ENCODE results near the gene CCND1. TPM values are rescaled to one million over a fixed set of nuclear protein-coding genes. Genes with fewer than 3 reads are reported as not detected.

The CCND1 gene
- total RNA-seq, 4 donors from 2014 or later: 90.1 to 451 (median 213) TPM

- no peak for TF ChIP-seq CTCF (IDR thresholded peaks at IDR 0.05; ENCODE audit: low read depth)
Observed at GRCh38 chr11:69661413-69661715, 20.4 kb downstream of the CCND1 start.

GRCh38 chr11:69662021-69662698, 21.2 kb downstream of the CCND1 start:
- no peak for TF ChIP-seq CTCF (IDR thresholded peaks at IDR 0.05; ENCODE audit: low read depth)

- TF ChIP-seq CTCF (IDR thresholded peaks at IDR 0.05; ENCODE audit: low read depth): no peak
Observed at GRCh38 chr11:69662806-69663205, 21.9 kb downstream of the CCND1 start.

- TF ChIP-seq CTCF (IDR thresholded peaks at IDR 0.05; ENCODE audit: low read depth): no peak
Observed at GRCh38 chr11:69663326-69663725, 22.4 kb downstream of the CCND1 start.

- no peak for TF ChIP-seq CTCF (IDR thresholded peaks at IDR 0.05; ENCODE audit: low read depth)
Observed at GRCh38 chr11:69664103-69664775, 23.3 kb downstream of the CCND1 start.

- no peak for TF ChIP-seq CTCF (IDR thresholded peaks at IDR 0.05; ENCODE audit: low read depth)
Observed at GRCh38 chr11:69664901-69665300, 23.9 kb downstream of the CCND1 start.

- TF ChIP-seq CTCF (IDR thresholded peaks at IDR 0.05; ENCODE audit: low read depth): no peak
Observed at GRCh38 chr11:69665669-69666068, 24.7 kb downstream of the CCND1 start.

Data from subcutaneous adipose tissue (tissue), 4 donors.